ENCODE results near the gene NOVA1.

NOVA1 gene

GRCh38 chr14:26589925-26590324 lies 7.9 kb downstream of the NOVA1 start:
- peak; percentile 74 for DNase-seq

DNA sequence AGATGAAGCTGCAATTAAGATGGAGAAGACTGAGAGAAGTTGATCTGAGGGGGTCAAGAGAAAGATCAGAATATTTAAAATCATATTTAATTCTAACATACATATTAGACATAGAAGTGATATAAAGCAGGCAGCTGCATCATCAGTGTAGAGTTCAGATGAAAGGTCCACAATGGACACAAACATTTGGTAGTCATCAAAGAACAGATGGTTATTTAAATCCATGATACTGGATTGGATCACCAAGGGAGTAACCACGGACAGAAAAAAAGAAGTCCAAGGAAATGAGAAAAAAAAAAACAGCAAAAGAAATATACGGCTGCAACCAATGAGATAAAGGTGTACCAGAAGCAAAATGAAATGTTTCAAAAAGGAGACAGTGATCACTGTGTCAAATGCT lies 20.1 kb downstream of the NOVA1 start:
- DNase-seq = no peak

DNA sequence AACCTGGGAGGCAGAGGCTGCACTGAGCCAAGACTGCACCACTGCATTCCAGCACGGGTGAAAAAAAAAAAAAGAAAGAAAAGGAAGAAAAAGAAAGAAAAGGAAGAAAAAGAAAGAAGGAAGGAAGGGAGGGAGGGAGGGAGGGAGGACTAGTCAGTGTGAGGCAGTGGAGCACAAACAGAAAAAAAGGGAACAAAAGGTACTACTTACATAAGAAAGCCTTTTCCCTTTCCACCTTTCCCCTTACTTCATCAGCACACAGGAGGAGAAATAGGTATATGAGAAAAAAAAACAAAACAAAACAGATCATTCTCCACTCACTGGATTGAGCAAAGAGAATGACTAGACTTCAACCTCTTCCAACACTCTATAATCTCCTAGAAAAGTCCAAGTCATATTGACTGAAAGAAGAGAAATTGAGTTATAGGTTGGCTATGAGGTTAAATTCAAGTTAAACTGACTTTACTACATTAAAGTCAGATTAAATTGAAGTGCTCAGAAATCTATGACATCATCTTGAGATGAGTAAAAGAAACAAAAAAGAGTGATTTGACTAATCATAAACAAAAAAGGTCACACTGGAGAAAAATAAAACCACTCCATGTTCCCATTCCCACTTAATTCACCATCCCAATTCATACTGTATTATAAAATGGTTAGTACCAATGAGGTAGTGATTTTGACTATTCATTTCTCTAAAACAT lies 43.6 kb downstream of the NOVA1 start:
- DNase-seq = no peak

DNA sequence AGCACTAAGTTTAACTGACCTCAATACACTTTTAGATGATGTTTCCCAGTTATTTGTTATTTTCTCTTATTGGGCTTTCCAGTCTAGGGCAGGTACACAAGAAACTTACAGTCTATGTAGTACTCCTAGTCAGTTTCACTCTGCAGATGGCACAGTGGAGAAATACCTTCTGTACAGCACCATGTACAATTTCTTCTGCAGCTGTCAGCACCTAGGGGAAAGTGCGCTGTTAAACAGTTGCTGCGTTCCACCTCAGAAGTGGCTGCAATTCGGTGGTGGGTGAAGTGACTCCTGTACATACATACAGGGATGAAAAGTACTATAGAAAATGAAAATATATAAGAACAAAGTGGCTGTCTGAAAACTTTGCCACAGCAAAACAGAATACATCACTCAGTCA lies 48.3 kb downstream of the NOVA1 start:
- DNase-seq = no peak

GRCh38 chr14:26548406-26548805 lies 49.4 kb downstream of the NOVA1 start:
- no peak for DNase-seq

DNA sequence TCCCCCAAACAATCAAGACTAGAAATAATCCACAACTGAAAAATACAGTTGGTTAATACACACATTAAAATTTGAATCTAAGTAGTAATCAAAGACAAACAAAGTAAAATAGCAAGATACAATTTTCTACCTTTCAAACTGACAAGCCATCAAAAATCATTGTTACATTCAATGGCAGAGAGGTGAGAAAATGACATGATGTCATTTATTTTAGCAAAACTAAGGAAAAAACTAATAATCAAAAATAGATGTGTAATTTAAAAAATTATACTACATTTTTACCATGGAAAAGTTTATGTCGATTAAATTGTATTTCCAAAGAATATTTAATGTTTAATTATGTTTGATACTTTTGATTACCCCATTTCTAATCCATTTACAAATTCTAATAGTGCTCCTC lies 59.7 kb downstream of the NOVA1 start:
- no peak for DNase-seq

DNA sequence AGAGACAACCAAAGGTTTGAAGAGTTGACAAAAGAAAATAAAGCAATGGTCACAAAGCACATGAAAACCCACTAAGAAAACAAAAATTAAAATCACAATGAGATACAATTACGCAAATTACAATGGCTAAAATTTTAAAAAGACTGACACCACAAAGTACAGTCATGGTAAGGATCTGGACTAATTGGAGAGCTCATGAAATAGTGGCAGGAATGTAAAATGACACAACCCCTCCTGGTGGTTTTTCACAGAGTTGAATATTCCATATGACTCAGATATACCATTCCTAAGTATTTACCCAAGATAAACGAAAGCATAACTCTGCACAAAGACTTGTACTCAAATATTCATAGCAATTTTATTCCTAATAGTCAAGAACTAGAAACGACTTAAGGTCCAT lies 65.9 kb downstream of the NOVA1 start:
- DNase-seq = no peak

DNA sequence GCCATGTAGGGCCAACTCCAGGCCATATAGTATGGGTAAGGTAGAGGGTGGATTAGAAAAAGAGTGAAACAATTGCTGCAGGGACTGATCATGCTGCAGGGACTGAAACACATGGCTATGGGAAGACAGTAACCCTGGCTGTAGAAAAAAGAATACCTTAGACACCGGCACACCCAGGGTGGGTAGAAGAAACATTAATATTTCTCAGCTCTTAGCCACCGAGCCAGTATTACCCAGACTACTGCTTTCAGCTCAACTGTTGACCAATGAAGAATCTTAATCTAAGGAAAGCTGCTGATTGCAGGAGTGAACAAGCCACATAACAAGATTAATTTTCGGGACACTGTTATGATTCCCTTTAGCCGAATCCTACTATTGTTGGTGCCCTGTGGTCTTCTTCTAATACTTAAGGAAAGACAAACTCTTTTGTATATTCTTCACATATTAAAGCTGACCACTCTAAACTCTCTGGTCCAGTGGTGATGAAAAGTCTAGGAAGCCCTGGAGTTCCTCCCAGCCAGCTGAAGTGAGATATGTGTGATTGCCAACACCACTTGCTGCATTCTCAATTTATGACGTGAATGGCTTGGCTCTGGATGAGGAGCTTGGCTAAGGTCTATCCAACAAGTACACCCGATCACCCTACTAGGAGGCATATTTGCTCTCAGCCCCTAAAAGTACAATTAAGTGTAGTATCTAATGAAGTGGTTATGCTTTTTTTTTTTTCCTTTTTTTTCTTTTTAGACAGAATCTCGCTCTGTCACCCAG lies 69.2 kb downstream of the NOVA1 start:
- DNase-seq = no peak

- no peak for DNase-seq
These were observed 70.7 kb downstream of the NOVA1 start for GRCh38 chr14:26527095-26527494.

- no peak for DNase-seq
These were observed 71.7 kb downstream of the NOVA1 start for GRCh38 chr14:26526137-26526536.

DNA sequence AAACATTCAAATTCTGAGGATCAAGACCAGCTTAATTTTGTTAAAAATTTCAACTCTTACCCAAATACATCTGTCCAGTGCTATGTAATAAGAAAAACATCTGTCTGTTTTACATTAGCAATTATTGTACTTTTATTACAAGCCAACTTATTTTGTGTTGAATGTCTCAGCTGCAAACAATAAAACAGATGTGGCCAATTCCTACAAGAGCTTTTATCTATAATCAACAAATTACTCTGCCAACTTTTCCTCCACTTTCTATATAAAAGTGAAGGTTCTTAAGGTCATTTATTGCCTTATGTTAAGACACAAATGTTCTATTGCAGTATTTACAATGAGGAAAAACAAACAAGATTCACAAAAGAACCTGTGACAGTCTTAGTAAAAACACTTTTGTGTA lies 72.7 kb downstream of the NOVA1 start:
- DNase-seq = no peak

- no peak for DNase-seq
These were observed 74.9 kb downstream of the NOVA1 start for GRCh38 chr14:26522967-26523366.

DNA sequence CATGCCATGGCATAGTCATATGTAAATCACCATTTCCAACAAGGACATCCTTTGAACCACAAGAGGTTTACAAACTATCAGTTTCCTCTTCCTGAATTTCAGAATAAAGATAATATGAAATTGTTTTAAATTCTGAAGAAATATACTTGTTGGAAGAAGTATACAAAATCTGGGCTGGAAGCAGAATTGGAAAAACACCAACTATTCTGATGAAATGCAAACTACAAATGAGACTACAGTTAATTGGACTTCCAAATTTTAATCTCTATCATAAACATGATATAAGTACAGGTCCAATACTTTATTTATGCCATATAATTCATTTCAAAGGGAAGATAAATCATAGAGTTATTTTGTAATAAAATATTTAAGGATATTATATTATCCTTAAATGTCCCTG lies 80.1 kb downstream of the NOVA1 start:
- DNase-seq = no peak

DNA sequence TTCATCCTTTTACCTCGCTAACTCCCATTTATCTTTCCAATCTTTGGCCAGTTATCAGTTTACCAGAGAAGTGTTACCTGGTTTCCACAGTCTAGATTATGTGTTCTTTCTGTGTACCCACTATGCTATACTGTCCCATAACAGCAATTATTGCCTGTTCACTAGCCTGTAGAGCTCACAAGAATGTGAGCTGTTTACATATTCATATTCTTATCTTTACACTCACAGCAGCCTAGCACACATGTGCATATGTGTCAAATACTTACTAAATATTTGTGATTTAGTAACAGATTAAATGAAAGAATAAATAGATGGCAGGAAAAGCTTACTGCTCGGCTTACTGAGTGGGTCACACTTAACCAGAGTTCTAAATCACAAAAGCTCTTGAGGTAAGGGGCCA lies 97.8 kb downstream of the NOVA1 start:
- no peak for DNase-seq

DNA sequence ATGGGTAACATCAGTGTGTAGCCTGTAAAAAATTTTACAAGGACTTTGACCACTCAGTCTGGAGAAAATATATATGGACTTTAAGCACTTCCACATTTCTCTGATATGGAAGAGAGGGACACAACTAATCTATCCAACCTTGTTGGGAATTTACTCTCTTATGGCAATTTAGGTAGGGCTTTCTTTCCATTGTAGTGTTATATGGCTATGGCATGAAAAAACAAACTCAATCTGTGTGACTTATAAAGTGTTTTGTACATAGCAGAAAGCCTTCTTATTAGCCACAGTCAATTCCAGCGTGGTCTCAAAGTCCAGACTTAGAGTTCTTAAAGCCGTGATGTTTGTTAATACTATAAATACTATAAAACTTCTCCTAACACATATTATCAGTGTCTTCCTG lies 98.3 kb downstream of the NOVA1 start:
- no peak for DNase-seq

GRCh38 chr14:26486922-26487321 lies 110.9 kb downstream of the NOVA1 start:
- no peak for DNase-seq

GRCh38 chr14:26484562-26484961 lies 113.3 kb downstream of the NOVA1 start:
- DNase-seq = no peak

DNA sequence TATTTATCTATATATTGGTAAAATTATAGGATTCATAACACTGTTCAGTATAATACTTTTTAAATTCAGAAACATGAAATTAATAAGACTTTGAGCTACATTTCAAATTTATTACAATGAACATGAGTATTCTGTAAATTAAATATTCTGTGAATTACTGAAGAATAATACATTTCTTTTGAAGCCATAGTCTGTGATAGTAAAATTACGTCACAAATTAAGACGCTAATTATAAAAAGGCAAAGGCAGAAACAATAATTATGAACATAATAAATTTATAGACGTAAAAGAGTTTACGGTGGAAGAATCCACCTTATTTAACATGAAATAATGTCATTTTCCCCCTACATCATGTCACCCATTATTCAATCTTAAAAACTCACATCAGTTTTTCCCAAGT lies 118.9 kb downstream of the NOVA1 start:
- no peak for DNase-seq

DNA sequence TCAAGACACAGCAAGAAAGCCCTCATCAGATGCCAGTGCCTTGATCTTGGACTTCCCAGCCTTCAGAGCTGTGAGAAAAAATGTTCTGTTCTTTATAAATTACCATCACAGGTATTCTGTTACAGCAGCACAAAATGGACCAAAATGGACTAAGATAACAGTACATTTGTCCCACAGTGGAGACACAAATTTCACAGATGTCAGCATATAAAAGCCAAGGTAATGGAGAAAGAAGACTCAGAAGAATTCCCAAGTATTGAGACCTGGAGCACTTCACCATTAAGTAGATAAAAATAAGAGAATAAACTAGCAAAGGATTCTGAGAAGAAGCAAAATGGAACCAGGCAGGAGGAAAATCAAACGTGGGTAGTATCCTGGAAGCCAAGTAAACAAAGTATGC lies 131.0 kb downstream of the NOVA1 start:
- DNase-seq = no peak

- DNase-seq = no peak
These were observed 134.7 kb downstream of the NOVA1 start for GRCh38 chr14:26463136-26463535.

GRCh38 chr14:26454105-26454504 lies 143.7 kb downstream of the NOVA1 start:
- DNase-seq = no peak

DNA sequence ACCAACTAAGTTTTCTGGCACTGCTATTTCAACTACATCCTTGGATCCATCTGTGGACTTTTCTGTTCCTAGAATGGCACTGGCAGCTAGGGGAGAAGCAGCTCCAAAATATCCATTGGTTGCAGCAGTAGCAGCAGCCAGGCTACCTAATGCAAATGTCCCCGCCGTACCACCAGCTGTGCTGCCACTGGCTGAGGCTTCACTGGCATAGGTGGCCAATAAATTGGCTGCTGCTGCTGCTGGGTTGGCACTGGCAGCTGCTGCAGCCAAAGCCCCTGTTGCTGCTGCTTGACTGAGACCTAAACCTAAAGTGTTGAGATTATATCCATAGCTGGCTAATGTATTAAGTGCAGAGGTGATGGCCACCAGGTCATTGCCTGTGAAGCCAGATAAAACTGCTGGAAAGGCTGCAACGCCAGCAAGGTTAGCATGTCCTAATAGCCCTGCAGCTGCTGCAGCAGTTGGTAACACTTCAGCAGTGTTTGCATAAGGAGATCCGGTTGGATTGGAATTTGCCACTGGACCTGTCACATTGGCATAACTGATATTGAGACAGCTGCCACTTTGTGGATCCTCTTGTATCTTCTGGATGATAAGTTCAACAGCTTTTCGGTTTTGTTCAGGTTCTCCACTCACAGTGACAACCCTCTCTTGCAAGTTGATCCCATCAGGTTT lies 149.5 kb downstream of the NOVA1 start:
- peak; percentile 13 for DNase-seq

DNA sequence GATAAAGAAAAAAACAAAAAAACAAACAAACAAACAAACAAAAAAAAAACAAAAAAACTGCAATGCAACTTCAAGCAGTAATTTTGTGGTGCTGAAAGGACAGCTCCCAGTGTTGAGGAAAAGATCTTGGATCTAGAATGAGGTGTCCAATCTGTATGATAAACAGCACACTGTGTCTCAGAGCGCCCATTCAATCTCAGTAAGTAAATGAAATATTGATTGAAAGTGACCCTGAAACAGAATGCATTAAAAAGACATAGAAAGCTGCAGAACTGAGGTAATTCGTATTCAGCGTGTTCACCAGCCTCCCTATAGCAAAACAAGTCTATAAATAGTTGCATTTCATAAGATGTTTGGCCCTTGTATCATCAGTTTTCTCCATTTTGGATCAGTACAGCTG lies 153.0 kb downstream of the NOVA1 start:
- DNase-seq = no peak

GRCh38 chr14:26443654-26444053 lies 154.2 kb downstream of the NOVA1 start:
- no peak for DNase-seq

All from DMS79 (cell line).